Smooth muscle cell (in vitro differentiated cells): ENCODE measurements around the gene CAPS2. TPM values are rescaled to one million over a fixed set of nuclear protein-coding genes. Genes with fewer than 3 reads are reported as not detected.
A peak's percentile ranks its signal among the peaks of the same experiment; 100 is the strongest.

Experiments
- DNase-seq: peaks from one replicate; lab custom pipeline; 2025; ENCODE audit not compliant: unreplicated experiment; lab: John Stamatoyannopoulos, UW
- H2AFZ ChIP-seq: fragments of 200-600 bp; sonication (generic); 2 replicates; pipeline ENCODE4 v1.6.0; 2016; ENCODE audit warnings: antibody characterized with exemption, low read depth, mild to moderate bottlenecking
- H3F3A ChIP-seq: fragments of 200-600 bp; sonication (generic); 2 replicates; pipeline ENCODE4 v1.6.0; 2017; ENCODE audit warnings: antibody characterized with exemption, low read depth
- H3K27ac ChIP-seq: fragments of 200-600 bp; sonication (generic); 2 replicates; pipeline ENCODE4 v1.5.1; 2016; ENCODE audit warnings: low read depth, mild to moderate bottlenecking
- H3K27me3 ChIP-seq: fragments of 200-600 bp; sonication (generic); 2 replicates; pipeline ENCODE4 v1.6.1; 2016; ENCODE audit warnings: low read depth, mild to moderate bottlenecking
- H3K36me3 ChIP-seq: fragments of 200-600 bp; sonication (generic); 2 replicates; pipeline ENCODE4 v1.5.1; 2016; ENCODE audit warnings: low read depth
- H3K4me1 ChIP-seq: fragments of 200-600 bp; sonication (generic); 2 replicates; pipeline ENCODE4 v1.5.1; 2016; ENCODE audit warnings: low read depth
- H3K4me2 ChIP-seq: fragments of 200-600 bp; sonication (generic); 2 replicates; pipeline ENCODE4 v1.6.0; 2016; ENCODE audit warnings: mild to moderate bottlenecking
- H3K4me3 ChIP-seq: fragments of 200-600 bp; sonication (generic); 2 replicates; pipeline ENCODE4 v1.5.1; 2016; ENCODE audit warnings: mild to moderate bottlenecking
- H3K79me2 ChIP-seq: fragments of 200-600 bp; sonication (generic); 2 replicates; pipeline ENCODE4 v1.6.0; 2016; ENCODE audit warnings: low read depth, mild to moderate bottlenecking
- H3K9ac ChIP-seq: fragments of 200-600 bp; sonication (generic); 2 replicates; pipeline ENCODE4 v1.6.0; 2016; ENCODE audit warnings: low read depth
- H3K9me3 ChIP-seq: fragments of 200-600 bp; sonication (generic); replicated peaks from 2 replicates; pipeline ENCODE4 v1.5.1; 2016; ENCODE audit warnings: low read depth
- H4K20me1 ChIP-seq: fragments of 200-600 bp; sonication (generic); 2 replicates; pipeline ENCODE4 v1.6.0; 2016; ENCODE audit warnings: low read depth
- CTCF ChIP-seq: fragments of 200-600 bp; sonication (generic); IDR thresholded peaks from 2 replicates; pipeline ENCODE4 v1.5.1; 2017; ENCODE audit warnings: borderline replicate concordance, mild to moderate bottlenecking, antibody characterized with exemption; ENCODE audit not compliant: insufficient read depth, poor library complexity, severe bottlenecking
- WGBS: methylation state at CpG from one replicate; pipeline ENCODE4 v1.1.7; 2016; ENCODE audit warnings: low lambda C conversion rate; 5-methylcytosine and 5-hydroxymethylcytosine counted together
- polyA plus RNA-seq: library from polyadenylated mRNA; unstranded; fragments of >200 nt; fragmentation: Nextera tagmentation; extraction: Ambion mirVana; gene quantifications from 2 replicates; pipeline ENCODE4 v1.2.1, GENCODE V29; 2016
- total RNA-seq: library from RNA; depleted of rRNA; stranded (reverse); fragments of >200 nt; gene quantifications from 2 replicates; pipeline ENCODE4 v1.2.3, GENCODE V29; 2014

The CAPS2 gene
- total and polyA plus RNA-seq, 2 experiments from 2014 or later, result 0.66 to 3.7 TPM

GRCh38 chr12:75327642-75328041 is 2.5 kb downstream of the CAPS2 start:
- no peak overlapping the region for H3K4me3 ChIP-seq
- no peaks in the 10 kb centered on the region for H3K9me3 ChIP-seq
- H4K20me1 ChIP-seq, result no peaks in the 10 kb centered on the region
- H3K4me2 ChIP-seq, result no peak overlapping the region
- H3K79me2 ChIP-seq, result no peaks in the 10 kb centered on the region
- no peak overlapping the region for H2AFZ ChIP-seq
- WGBS, result 92% methylated on average over 1 of the region's 1 CpG
- no peaks in the 10 kb centered on the region for H3K36me3 ChIP-seq
- no peaks in the 10 kb centered on the region for H3F3A ChIP-seq
- H3K27ac ChIP-seq, result no peak overlapping the region
- H3K27me3 ChIP-seq, result no peaks in the 10 kb centered on the region
- no peak for TF ChIP-seq CTCF
- H3K9ac ChIP-seq, result no peak overlapping the region
- H3K4me1 ChIP-seq, result peaks cover 9% of the 10 kb centered on the region
- DNase-seq, result no peak

- H3K27ac ChIP-seq, result no peak overlapping the region
- no peaks in the 10 kb centered on the region for H4K20me1 ChIP-seq
- no peak for TF ChIP-seq CTCF
- H3K9me3 ChIP-seq, result no peaks in the 10 kb centered on the region
- DNase-seq, result no peak
- 77% methylated on average over 3 of the region's 3 CpGs for WGBS
- H3K79me2 ChIP-seq, result no peaks in the 10 kb centered on the region
- H2AFZ ChIP-seq, result no peak overlapping the region
- no peak overlapping the region for H3K4me3 ChIP-seq
- no peaks in the 10 kb centered on the region for H3F3A ChIP-seq
- peaks cover 5% of the 10 kb centered on the region for H3K4me1 ChIP-seq
- no peaks in the 10 kb centered on the region for H3K36me3 ChIP-seq
- H3K27me3 ChIP-seq, result no peaks in the 10 kb centered on the region
- H3K4me2 ChIP-seq, result no peak overlapping the region
- H3K9ac ChIP-seq, result no peak overlapping the region
These were observed 6.5 kb downstream of the CAPS2 start for GRCh38 chr12:75323663-75324062.

- H3K79me2 ChIP-seq, result no peaks in the 10 kb centered on the region
- no peak overlapping the region for H3K4me3 ChIP-seq
- no peak overlapping the region for H2AFZ ChIP-seq
- no peak for TF ChIP-seq CTCF
- H3K9me3 ChIP-seq, result no peaks in the 10 kb centered on the region
- H3K9ac ChIP-seq, result no peak overlapping the region
- no peaks in the 10 kb centered on the region for H3F3A ChIP-seq
- H3K4me1 ChIP-seq, result peaks cover 5% of the 10 kb centered on the region
- H3K27me3 ChIP-seq, result no peaks in the 10 kb centered on the region
- DNase-seq, result no peak
- 2% methylated on average over 1 of the region's 1 CpG for WGBS
- H3K4me2 ChIP-seq, result peak overlapping the region; percentile 5
- H3K36me3 ChIP-seq, result no peaks in the 10 kb centered on the region
- peak overlapping the region; percentile 39 for H3K27ac ChIP-seq
- H4K20me1 ChIP-seq, result no peaks in the 10 kb centered on the region
These were observed 7.7 kb downstream of the CAPS2 start for GRCh38 chr12:75322464-75322863.

- TF ChIP-seq CTCF, result no peak
These were observed 12.3 kb downstream of the CAPS2 start for GRCh38 chr12:75317784-75318183.

More at GRCh38 chr12:75317784-75318183, 12.3 kb downstream of the CAPS2 start:
- 98% methylated on average over 3 of the region's 3 CpGs for WGBS
- no peaks in the 10 kb centered on the region for H3K9me3 ChIP-seq
- H3K4me1 ChIP-seq, result no peaks in the 10 kb centered on the region
- no peak for DNase-seq
- H3K4me2 ChIP-seq, result no peak overlapping the region
- no peak overlapping the region for H2AFZ ChIP-seq
- no peaks in the 10 kb centered on the region for H3K79me2 ChIP-seq
- no peaks in the 10 kb centered on the region for H3F3A ChIP-seq
- no peaks in the 10 kb centered on the region for H4K20me1 ChIP-seq
- no peak overlapping the region for H3K9ac ChIP-seq
- H3K4me3 ChIP-seq, result no peak overlapping the region
- no peaks in the 10 kb centered on the region for H3K27me3 ChIP-seq
- no peaks in the 10 kb centered on the region for H3K36me3 ChIP-seq
- no peak overlapping the region for H3K27ac ChIP-seq
